NCI-H146 treated with DMSO at 0.1 percent for 48 hours (cell line): ENCODE data around the gene REST.
A peak's percentile ranks its signal among the peaks of the same experiment; 100 is the strongest.

Source experiments
- DNase-seq: peaks from one replicate; lab custom pipeline; 2025; ENCODE audit not compliant: unreplicated experiment; lab: John Stamatoyannopoulos, UW

The REST gene

DNA sequence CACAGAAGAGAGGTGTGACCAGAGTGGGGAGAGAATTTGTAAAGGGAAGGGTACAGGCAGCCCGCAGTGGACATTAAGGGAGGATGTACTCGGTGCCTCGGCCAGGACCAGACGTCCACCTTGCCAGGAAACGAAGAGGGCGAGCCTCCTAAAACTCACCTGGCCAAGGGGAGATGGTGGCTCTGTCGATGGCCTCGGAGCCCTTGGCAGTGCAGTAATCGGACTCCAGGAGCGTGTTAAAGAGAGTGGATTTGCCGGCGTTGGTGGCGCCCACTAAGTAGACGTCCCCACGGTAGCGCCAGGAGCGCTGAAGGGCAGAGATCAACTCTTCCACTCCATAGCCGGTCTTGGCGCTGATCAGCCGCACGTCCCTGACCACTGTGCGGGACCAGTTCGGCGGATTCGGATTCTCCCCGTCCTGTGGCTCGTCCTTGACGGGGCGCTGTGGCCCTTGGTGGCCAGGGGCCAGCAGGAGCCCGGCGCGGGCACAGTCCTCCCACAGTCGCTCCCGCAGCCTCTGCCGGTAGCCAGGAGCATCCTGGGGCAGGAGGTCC, 68.7 kb downstream of the REST start:
- no peak for DNase-seq

DNA sequence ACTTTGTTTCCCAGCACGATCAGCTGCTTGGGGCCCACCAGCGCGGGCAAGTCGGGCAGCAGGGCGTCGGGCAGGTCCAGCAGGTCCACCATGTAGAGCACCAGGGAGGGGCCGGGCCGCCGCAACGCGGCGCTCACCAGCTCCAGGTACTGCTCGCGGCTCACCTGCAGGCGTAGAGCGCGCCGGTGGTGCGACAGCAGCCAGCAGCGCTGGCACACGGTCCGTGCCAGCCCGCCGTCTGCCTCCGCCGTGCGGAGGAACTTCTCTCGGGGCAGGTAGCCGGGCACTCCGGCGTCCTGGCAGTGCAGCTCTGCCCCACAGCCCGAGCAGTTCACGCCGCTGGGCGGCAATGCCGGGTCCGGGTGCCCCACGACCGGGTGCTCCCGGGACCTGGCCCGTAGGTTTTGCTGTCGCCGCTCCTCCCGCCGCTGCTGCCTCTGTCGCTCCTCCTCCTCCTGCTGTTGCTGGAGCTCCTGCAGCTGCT, 69.2 kb downstream of the REST start:
- DNase-seq = peak; percentile 45

DNA sequence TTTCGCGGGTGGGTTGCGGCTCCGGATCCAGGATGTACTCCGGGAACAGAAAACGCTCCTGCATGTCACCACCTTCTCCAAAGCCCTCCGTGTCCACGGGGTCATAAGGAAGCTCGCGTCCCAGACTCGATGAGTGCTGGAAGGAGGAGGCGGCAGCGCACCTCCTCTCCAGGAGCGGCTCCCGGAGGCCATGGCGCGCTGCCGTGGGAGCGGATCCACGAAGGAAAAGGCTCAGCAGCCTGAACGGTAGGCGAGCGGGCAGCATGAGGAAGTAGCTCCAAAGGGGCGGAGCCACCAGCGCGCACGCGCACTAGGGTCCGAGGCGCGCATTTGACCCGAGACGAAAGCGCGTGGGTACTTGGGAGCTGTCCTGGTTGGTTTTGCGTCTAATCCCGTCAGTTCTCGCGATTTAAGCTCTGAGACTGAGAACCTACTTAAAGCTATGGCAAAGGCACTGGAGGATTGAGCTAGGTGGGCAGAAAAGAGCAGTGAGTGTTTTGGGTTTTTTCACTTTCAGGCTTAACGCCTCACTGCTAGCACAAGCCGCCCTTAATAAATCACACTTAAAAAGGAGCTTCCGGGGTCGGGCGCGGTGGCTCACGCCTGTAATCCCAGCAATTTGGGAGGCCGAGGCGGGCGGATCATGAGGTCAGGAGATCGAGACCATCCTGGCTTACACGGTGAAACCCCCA, 69.8 kb downstream of the REST start, which contains the start of gene NOA1:
Gene NOA1, minus strand, starts transcription at position 286 of the 692 bp plus-strand sequence. Its CDS starts 21 bp downstream, at position 265.
- DNase-seq = peak; percentile 98

DNA sequence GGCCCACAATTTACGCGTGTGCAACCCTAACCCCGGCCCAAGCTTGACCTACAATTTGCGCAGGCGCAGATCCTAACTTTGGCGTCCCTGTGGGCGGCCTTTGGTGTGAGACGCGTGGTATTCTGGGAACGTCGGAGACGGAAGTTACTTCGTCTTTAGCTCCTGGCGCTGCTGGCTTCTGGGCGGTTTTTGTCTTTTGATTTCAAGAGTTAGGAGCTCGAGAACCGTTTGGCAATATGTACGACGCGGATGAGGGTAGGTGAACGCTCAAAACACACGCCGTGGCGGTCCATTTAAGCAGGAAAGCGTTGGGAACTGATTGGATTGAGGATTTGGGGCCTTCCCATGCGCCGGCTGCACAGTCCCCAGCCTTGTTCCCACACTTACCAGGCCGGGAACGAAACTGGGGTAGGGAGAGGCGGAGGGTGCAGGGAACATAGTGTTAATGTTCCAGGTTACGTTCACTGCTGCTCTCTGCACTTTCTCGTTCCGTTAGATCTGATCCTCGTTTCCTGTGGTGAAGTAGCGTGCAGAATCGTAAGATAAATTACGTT, 71.1 kb downstream of the REST start, which contains the start of gene POLR2B:
Gene POLR2B, plus strand, starts transcription at position 147 of the 554 bp plus-strand sequence. Its CDS starts 90 bp downstream, at position 237.
- peak; percentile 91 for DNase-seq

DNA sequence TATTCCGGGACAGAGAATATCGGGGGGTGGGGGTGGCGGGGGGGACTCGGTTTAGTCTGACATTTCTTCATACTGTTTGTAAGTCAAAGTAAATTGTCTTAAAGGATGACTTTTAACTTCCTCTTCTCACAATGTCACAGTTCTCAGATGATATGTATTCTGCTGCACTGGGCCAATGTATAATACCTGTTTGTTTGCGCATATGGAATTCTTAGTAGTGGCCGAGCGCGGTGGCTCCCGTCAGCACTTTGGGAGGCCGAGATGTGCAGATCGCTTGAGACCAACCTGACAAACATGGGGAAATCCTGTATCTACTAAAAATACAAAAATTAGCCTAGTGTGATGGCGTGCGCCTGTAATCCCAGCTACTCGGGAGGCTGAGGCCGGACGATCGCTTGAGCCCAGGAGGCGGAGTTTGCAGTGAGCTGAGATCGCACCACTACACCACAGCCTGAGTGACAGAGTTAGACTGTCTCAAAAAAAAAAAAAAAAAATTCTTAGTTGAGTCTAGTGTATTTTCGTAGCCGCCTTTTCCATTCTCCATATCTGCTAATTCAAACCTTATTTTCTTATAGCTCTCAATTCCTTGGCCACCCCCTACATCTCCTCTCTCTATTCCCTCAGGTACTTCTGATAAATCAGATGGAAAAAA, 71.8 kb downstream of the REST start:
- DNase-seq = no peak

DNA sequence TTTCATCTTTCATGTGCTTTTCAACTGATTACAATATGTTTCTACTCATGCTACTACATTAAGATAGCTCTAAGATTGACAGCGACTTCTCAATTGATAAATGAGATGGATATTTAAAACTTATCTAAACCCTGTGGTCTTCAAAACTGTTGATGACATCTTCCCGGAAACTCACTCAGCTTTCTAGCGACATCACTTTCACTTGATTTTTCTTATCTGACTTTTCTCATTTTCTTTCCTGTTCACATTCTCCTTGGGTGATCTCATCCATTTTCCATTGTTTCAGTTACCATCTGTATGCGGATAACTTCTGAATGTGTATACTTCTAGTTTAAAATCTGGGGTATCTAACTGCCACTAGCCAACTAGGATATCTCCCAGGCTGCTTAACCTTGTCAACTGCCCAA, 74.1 kb downstream of the REST start:
- DNase-seq = no peak

DNA sequence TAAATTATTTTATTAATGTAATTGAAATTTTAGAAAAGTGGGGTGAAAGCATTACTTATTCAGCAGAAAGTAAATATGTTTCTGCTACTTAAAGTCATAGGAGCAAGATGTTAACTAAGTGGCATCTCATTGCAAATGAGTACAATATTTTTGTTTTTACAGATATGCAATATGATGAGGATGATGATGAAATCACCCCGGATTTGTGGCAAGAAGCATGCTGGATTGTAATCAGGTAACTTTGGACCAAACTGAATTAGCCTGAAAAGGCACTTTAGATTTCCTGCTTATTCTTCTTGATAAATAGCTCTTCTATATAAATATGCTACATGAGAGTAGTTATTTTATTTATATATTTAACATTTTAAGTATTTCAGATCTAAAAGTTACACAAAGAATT, 78.5 kb downstream of the REST start:
- no peak for DNase-seq

DNA sequence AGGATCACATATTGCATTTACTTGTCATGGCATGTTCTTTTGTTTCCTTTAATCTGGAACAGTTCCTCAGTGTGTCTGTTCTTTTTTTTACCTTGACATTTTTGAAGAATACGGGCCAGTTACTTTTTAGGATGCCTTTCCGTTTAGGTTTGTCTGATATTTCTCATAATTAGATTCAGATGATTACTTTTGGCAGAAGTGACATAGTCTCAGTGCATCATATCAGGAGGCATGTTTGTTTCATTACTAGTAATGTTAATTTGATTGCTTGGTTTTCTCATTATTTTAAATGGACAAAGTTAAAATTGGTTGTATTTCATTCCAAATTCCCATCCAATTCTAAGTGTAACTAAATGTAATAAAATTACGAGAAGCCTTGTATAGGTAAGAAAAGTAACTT, 79.3 kb downstream of the REST start:
- DNase-seq = no peak

DNA sequence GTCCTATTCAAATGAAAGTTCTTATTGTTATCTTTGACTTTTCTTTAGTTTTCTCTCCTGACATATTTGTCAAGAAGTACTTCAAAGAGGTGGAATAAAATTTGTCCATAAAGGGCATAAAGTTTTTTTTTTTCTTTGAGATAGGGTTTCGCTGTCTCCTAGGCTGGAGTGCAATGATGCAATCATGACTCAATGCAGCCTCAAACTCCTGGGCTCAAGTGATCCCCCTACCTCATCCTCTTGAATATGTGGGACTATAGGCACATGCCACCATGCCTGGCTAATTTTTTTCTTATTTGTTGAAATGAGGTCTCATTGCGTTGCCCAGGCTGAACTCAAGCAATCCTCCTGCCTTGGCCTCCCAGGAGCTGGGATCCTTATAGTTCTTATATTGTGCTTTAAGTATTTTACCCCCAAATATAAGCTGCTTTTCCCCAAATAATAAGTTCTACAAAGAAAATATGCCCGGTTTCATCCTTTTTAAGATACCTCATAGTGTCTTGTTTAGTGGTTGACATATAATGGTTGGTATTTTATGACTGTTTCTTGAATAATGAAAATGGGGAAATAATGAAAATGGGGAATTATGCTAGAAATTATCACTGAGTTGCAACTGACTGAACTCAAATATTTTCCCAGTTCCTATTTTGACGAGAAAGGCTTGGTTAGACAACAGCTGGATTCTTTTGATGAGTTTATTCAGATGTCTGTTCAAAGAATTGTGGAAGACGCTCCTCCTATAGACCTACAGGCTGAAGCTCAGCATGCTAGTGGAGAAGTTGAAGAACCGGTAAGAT, 82.6 kb downstream of the REST start:
- DNase-seq = no peak

DNA sequence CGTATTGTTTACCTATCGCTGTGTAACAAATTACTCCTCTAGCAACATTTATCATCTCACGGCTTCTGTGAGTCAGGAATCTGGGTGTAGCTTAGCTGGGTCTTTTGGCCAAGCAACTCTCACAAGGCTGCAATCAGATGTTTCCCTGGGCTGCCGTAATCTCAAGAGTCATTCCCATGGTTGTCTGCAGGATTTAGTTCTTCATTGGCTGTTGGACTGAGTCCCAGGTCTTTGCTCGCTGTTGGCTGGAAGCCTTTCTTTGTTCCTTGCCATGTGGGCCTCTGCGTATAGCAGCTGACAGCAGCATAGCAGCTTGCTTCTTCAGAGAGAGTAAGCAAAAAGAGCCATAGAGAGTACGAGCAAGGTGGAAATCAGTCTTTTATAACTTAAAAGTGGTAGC, 87.8 kb downstream of the REST start:
- no peak for DNase-seq

DNA sequence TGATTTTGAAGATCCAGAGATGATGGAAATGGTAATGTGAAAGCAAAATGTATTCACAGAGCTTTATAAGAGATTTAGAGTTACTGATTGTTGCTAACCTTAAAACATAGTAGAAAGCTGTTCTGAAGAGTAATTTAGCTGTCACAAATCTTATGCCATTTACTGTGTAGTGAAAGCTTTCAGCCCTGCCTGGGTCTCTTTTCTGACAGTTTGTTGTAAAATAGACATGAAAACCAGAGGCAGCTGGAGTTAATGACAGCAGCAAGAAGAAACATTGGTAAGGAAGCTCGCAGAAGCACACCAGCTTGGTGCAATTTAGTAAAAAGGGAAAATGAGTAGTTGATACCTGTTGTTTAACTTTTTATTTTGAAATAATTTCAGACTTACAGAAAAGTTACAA, 92.1 kb downstream of the REST start:
- DNase-seq = no peak

DNA sequence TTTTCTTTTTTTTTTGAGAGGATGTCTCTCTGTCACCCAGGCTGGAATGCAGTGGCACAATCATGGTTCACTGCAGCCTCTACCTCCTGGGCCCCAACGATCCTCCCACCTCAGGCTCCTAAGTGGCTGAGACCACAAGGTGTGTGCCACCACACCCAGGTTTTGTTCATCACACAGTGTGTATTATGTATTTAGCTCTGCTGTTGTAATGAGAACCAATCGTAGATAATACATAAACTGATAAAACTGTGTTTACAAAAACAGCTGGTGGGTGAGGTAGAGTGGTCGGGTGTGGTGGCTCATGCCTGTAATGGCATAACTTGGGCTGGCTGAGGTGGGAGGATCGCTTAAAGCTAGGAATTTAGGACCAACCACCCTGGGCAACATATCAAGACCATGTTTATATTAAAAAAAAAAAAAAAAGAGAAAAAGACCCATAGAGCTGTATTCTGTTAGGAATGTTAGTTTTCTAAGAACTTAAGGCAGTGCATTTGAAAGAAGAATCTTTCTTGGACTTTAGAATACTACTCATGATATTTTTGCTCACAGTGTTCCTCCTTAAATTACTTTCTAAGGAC, 105.9 kb downstream of the REST start:
- no peak for DNase-seq
